Hematopoietic multipotent progenitor cell treated with erythropoietin and hydrocortisone succinate and interleukin-3 and kit ligand, for 17 days (in vitro differentiated cells): ENCODE data around the gene FAM53C.

Source experiments
- DNase-seq: peaks from one replicate; pipeline ENCODE4 v3.0.0-alpha.2; 2015; ENCODE audit warnings: low spot score

The FAM53C gene

GRCh38 chr5:138391859-138392386 lies 53.9 kb downstream of the FAM53C start:
- no peak for DNase-seq
